Prostate gland (tissue), 2 donors: ENCODE data around the gene SIGLEC14.
"Not testable (repeated sequence)": the region's sequence is repeated elsewhere in the genome, so short reads cannot be mapped to it uniquely, and the experiment has no call there.

Experiments
- CTCF ChIP-seq, 4 experiments: fragments of 200-600 bp in 2 of 4; fragments of 450-650 bp in 2 of 4; sonication (generic) in 2 of 4; IDR thresholded peaks; 1 replicate in 3 of 4; 2 replicates in 1 of 4; pipeline ENCODE4 v1.5.1; 2016 to 2019; ENCODE audit warnings: antibody characterized with exemption in 4 of 4, mild to moderate bottlenecking in 2 of 4, moderate library complexity in 2 of 4
- POLR2AphosphoS5 ChIP-seq: sonication (generic); formaldehyde crosslinking; IDR thresholded peaks from one replicate; pipeline ENCODE4 v1.6.1; 2017; ENCODE audit warnings: antibody characterized with exemption

GRCh38 chr19:51646730-51647129 lies at the start of gene SIGLEC14:
- not testable (repeated sequence) for TF ChIP-seq POLR2AphosphoS5; CTCF (IDR thresholded peaks at IDR 0.05)
